Left forelimb (tissue), 1 donor: ENCODE data around the gene PFKFB4.

Source experiments
- DNase-seq: peaks from one replicate; pipeline ENCODE4 v3.0.0-alpha.2; 2018; ENCODE audit warnings: low spot score

PFKFB4 gene

GRCh38 chr3:48556796-48557626 lies at the start of gene PFKFB4:
Gene PFKFB4, minus strand, starts transcription at chr3:48556803. Its CDS starts 26 bp downstream, at chr3:48556777.
- DNase-seq = peak; percentile 99

DNA sequence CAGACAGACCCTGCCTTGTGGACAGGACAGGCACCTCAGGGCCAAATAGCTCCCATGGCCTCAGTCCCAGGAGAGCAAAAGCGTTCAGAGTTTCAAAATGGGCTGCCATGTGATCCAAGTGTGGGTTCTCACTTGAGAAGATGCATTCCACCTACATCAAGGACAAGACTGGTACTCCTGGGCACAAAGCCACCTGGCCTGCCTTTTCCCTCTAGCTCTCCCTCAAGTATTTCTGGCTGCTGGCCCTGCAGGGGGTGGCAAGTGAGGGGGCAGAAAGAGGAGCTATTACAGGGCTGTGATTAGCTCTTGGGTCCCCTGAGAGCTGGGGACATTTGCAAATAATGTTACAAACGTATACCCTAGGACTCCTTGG lies 45.0 kb upstream of the PFKFB4 start:
- no peak for DNase-seq

GRCh38 chr3:48600711-48601621 lies 44.4 kb upstream of the PFKFB4 start:
- DNase-seq = no peak

DNA sequence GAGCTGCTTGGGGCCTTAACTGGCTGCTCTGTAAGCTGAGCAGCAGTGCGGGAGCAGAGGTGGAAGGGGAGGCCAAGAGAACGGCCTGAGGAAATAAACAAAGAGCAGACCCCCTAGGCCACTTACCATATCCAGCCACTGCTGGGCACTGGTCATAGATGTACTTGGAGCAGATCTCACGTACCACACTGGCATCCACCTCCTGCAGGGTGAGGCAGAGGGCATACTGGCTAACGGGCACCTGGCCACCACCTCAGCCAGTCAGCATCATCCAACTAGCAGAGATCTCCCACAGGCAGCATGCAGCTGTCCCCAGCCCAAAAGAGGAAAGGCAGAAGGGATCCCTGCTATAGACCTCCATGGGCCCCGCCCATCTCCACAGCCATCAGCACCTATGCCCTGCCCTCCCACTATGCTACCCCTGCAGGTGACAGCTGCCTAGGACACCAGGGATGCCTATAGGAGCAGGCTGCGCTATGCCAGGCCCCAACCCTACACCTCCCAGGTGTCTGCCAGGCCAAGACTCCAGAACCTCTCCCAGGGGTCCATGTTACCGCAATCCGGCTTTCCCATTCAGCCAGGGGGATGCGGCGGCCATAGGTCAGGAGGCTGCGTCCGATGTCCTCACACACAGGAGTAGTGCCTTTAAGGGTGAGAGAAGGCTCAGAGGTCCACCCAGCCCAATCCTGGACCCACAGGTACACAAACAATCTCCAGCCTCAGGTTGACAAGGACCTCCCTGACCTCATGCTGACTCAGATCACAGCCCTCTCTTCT lies 43.1 kb upstream of the PFKFB4 start:
- no peak for DNase-seq

GRCh38 chr3:48599077-48599501 lies 42.5 kb upstream of the PFKFB4 start:
- DNase-seq = no peak

GRCh38 chr3:48598323-48599076 lies 41.9 kb upstream of the PFKFB4 start:
- no peak for DNase-seq

- no peak for DNase-seq
Observed at GRCh38 chr3:48597408-48597800, 40.8 kb upstream of the PFKFB4 start.

DNA sequence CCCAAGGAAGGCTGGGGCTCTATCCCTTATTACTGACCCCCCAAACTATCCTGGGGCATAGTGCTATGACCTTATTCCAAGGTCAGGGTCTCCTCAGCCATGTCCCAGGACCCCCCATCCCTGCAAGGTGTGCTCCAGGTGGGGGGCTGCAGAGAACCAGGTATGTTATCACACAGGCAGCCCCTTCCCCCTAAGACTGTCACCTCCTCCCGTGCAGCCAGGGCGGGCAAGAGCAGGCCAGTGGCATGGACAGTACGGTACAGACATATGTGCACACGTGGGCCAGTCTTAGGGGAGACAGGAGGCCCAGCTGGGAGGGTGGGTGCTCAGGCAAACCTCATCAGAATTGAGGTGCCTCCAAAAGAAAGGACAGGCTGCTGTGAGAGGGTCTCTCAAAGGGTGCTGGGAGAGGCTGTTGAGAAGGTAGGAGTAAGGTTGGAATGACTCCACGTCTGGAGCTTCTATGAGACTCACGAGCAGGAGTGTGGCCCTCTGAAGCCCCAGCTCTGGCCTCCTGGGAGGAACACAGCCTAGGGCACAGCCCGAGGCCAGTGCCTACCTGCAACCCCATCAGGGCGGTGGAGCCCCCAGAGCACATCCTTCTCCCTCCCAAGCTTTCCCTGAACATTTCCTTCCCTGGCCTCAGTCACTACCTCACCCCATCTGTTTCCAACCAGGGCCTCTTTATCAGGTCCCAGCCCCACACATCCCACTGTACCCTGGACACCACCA lies 40.2 kb upstream of the PFKFB4 start:
- no peak for DNase-seq

DNA sequence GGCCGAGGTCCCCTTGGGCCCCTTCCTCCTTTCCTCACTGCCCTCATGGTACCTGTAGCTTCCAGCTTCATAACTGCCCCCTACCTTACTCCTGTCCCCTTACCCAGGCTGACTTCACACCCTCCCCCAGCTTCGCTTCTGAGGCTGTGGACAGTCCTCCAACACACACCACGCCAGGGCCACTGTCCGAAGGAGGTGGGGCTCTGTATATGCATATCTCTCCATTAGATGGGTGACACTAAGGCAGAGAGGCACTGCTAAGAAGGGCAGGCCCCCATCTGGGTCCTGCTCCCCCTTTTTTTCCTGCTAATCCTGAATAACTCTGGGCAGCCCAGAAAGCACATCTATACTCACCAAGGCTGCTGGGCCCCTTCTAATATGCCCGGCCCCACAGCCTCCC lies 39.6 kb upstream of the PFKFB4 start:
- no peak for DNase-seq

DNA sequence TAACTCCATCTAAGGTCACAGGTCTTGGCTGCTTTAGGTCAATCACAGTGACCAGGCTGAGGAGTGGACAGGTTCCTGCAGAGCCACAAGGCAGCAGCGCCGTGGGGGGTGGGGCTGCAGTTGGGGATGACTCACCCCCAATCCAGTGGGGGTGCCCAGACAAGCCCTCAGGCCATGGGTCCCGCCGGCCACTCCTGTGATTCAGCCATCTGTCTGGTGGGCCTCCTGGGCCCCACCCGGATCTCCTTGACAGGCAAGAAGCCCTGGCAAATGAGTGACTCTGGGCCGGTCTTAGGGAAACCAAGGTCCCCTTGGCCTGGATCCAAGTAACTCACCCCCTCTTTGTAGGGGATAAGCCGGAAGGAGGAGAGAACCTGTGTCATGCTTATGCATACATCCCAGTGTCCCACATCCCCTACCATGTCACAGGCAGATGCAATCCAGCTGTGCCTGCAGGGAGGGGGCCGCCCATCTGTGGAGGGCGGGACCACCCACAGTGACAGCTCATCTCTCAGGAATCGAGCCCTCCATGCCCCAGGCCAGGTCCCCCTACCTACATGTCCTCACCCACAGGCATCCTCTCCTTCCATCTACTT lies 39.0 kb upstream of the PFKFB4 start:
- no peak for DNase-seq

DNA sequence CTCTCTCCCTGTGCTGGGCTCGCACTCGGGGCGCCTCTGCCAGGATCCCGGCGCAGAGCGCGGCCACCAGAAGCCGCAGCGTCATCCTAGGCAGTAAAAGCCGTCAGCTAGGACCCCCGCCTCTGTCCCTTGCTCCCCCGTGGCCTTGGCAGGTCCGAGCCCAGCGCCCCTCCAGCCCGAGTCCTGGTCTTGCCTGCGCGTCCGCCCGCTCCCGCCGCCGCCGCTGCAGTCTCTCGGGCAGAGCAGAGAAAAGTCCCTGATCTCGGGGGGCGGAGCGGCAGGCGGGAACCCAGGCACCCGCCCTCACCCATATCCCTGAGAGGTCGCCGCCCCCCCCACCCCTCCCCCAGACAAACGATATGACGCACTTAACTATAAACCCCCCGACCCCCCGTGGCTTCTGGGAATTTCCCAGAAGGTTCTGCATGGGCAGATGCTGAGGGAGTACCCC lies 38.5 kb upstream of the PFKFB4 start, which contains the start of gene COL7A1:
TSS of gene COL7A1 (minus strand) at position 255 of the 451 bp plus-strand sequence. CDS start at position 85, 170 bp downstream.
- DNase-seq = no peak

DNA sequence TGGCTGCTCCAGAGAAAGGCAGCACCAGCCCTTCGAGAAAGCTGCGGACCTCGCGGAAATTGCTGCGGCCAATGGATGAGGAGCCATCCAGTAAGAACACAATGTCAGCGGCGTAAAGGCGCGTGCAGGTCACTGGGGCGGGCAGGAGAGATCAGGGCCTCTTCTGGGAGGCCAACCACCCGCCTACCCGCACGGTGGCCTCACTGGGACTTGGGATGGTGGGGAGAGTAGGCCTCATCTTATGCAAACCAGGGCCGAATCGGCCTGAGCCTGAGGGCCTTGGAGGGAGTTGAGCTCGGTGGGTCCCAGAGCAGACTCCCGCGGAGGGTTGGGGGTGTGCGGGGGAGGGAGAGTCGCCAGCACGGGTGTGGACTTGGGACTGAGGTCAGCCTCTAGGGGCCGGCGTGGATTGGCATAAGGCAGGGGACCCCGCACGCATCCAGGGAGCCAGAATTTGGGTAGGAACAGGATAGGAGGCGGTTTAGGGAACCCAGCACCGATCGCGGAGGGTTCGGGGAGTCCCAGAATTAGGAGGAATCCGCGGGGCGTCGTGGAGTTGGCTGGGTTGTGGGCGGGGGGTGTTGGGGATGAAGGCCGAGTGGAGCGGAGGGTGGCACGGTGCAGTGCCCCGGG lies 37.9 kb upstream of the PFKFB4 start:
- no peak for DNase-seq

GRCh38 chr3:48593337-48593736 lies 36.7 kb upstream of the PFKFB4 start:
- DNase-seq = no peak

- no peak for DNase-seq
Observed at GRCh38 chr3:48592519-48593087, 36.0 kb upstream of the PFKFB4 start.

DNA sequence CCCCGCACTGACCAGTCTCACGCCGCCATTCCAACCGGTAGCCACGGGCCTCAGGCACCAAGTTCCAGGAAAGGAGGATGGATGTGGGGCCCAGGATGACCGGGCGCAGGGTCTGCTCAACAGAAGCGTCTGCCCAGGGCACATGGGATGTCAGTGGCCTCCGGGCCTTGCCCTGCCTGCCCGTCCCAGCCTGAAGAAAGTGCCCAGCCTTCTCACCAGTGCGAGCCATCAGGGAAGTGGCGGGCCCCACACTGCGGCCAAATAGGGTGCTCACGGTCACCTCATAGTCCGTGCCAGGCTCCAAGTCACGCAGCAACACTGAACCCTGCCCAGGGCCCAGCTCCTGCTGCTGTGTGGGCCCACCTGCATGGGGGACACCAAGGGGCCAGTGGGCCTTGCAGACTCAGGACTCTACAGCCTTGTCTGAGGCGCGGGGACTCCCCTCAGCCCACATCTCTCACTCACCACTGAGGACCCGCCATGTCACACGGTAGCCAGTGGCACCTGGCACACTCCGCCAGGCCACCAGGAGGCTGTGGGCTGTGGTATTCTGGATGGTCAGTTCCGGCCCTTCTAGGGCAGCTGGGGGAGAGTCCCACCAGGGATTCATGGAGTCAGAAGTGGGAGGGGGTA lies 35.4 kb upstream of the PFKFB4 start:
- DNase-seq = no peak

GRCh38 chr3:48591436-48591835 lies 34.8 kb upstream of the PFKFB4 start:
- no peak for DNase-seq

- no peak for DNase-seq
Observed at GRCh38 chr3:48588230-48588629, 31.6 kb upstream of the PFKFB4 start.

DNA sequence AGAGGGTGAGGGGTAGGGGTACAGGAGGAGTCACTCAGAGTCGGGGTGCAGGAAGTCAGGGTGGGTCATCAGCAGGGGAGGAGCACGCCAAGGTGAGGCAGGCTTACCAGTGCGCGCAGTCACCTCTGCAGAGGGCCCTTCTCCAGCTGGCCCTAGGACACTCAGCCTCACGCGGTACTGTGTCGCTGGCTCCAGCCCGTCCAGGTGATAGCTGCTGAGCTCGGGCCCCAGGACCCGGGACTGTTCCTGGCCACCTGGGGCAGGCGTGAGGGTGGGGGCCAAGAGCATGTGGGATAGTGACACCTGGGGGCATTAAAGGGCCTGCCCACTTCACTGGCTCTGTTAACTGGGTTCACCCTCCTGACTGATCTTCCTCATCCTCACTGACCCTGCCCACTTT lies 31.1 kb upstream of the PFKFB4 start:
- DNase-seq = no peak

DNA sequence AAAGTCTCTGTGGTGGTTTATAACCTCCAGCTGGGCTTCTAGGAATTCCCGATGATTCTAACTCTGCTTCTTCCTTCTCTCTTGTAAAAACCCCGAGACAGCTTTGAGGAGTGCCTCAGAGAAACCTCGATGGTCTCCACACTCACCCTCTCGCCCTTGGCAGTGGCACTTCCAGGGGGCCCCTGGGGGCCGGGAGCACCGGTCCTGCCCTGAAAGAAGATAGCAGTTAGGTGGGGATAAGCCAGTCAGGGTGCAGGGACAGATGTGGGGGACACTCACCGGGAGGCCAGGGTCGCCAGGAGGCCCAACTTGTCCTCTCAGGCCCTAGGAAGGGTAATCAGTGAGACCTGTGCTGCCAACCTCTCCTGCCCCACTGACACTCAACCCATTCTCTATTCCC lies 28.8 kb upstream of the PFKFB4 start:
- no peak for DNase-seq
